ENCODE results near the gene LGR4. TPM values are rescaled to one million over a fixed set of nuclear protein-coding genes. Genes with fewer than 3 reads are reported as not detected.

LGR4 gene
- total RNA-seq, 4 donors from 2014 or later, result 5.5 to 37.6 (median 11.8) TPM

DNA sequence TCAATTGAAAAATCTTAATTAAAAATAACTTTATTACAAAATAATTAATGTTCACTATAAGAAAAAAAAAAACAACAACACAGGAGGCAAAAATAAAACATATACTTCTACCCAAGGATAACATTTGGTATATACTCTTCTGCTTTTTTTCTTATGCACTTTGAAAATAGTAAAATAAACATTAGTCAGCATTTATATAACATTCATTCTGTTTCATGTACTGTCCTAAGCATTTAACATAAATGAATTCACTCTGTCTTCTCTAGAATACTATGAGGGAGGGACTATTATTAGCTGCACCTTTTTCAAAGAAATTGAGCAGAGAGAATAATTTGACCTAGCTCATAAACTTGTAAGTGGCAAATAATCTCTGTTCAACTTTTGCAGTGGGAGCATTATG is 61.3 kb downstream of the LGR4 start:
- H3K27me3 ChIP-seq, result no peaks in the 10 kb centered on the region
- H3K4me1 ChIP-seq, result no peaks in the 10 kb centered on the region
- TF ChIP-seq POLR2A (IDR thresholded peaks at IDR 0.05), result no peak
- TF ChIP-seq, protein P1, sequence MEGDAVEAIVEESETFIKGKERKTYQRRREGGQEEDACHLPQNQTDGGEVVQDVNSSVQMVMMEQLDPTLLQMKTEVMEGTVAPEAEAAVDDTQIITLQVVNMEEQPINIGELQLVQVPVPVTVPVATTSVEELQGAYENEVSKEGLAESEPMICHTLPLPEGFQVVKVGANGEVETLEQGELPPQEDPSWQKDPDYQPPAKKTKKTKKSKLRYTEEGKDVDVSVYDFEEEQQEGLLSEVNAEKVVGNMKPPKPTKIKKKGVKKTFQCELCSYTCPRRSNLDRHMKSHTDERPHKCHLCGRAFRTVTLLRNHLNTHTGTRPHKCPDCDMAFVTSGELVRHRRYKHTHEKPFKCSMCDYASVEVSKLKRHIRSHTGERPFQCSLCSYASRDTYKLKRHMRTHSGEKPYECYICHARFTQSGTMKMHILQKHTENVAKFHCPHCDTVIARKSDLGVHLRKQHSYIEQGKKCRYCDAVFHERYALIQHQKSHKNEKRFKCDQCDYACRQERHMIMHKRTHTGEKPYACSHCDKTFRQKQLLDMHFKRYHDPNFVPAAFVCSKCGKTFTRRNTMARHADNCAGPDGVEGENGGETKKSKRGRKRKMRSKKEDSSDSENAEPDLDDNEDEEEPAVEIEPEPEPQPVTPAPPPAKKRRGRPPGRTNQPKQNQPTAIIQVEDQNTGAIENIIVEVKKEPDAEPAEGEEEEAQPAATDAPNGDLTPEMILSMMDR (IDR thresholded peaks at IDR 0.05 in 4 of 5, conservative IDR thresholded peaks at IDR 0.05 in 1 of 5), result no peak
- DNase-seq, result no peak
- H3K9me3 ChIP-seq, result no peaks in the 10 kb centered on the region
- no peak overlapping the region for H3K27ac ChIP-seq
- ATAC-seq, result no peak
- no peaks in the 10 kb centered on the region for H3K36me3 ChIP-seq
- intact Hi-C loops (cut with DNase I; ENCODE audit: low total_unique reads) (no loop called here), in situ Hi-C loops (cut with MboI; ENCODE audit: low sequenced_read_pairs in 4 of 4) (no loop called here)
- H3K4me3 ChIP-seq, result no peak overlapping the region

DNA sequence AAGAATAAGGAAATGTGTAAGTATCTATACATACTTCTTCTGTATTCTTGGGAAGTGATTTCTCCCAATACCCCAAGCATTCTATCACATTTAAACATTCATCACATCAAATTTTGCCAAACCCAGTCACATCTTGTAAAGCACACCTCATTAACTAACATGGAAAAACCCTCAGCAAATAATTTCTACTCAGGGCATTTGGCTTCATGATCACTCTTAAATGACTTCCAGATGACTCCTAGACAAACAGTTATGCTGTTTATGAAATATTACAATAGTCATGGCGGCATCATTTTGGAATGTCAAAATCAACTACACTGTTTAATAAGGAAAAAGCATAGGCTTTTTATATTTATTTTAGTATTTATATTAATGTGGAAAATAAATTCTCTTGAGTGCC is 62.3 kb downstream of the LGR4 start:
- no peak for TF ChIP-seq POLR2A (IDR thresholded peaks at IDR 0.05)
- TF ChIP-seq, protein P1 (IDR thresholded peaks at IDR 0.05 in 4 of 5, conservative IDR thresholded peaks at IDR 0.05 in 1 of 5), result no peak
- ATAC-seq (no peak), DNase-seq (no peak)
- H3K4me1 ChIP-seq, result peaks cover 0 to 4% of the 10 kb centered on the region in 2 donors
- in situ Hi-C loops (cut with MboI; ENCODE audit: low sequenced_read_pairs in 4 of 4), result no loop called here
- intact Hi-C loops (cut with DNase I; ENCODE audit: low total_unique reads), result no loop called here
- H3K27ac ChIP-seq, result no peak overlapping the region
- H3K27me3 ChIP-seq, result no peaks in the 10 kb centered on the region
- no peak overlapping the region for H3K4me3 ChIP-seq
- H3K9me3 ChIP-seq, result no peaks in the 10 kb centered on the region
- H3K36me3 ChIP-seq, result no peaks in the 10 kb centered on the region

DNA sequence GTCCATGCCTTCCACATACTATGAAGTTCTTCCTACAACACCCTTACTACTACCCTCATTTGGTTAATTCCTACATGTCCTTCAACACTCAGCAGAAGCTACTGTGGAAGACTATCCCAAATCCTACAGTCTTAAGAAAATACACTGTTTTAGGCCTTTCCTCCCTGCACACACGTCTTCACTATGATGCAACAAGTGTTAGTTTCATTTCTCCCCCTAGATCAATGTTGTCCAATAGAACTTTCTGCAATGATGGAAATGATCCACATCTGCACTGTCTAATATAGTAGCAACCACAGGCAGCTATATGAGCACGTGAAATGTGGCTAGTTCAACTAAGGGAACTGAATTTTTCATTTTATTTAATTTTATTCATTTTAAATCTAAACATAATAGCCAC is 62.8 kb downstream of the LGR4 start:
- no peak for TF ChIP-seq POLR2A (IDR thresholded peaks at IDR 0.05)
- TF ChIP-seq, protein P1 (IDR thresholded peaks at IDR 0.05 in 4 of 5, conservative IDR thresholded peaks at IDR 0.05 in 1 of 5), result no peak
- Histone ChIP-seq H3K36me3 (no peaks in the 10 kb centered on the region), H3K4me3 (no peak overlapping the region), H3K9me3 (no peaks in the 10 kb centered on the region), H3K4me1 (peaks cover 0 to 6% of the 10 kb centered on the region in 2 donors), H3K27ac (no peak overlapping the region), H3K27me3 (no peaks in the 10 kb centered on the region)
- DNase-seq (no peak), ATAC-seq (no peak)
- intact Hi-C loops (cut with DNase I; ENCODE audit: low total_unique reads) (no loop called here), in situ Hi-C loops (cut with MboI; ENCODE audit: low sequenced_read_pairs in 4 of 4) (no loop called here)

DNA sequence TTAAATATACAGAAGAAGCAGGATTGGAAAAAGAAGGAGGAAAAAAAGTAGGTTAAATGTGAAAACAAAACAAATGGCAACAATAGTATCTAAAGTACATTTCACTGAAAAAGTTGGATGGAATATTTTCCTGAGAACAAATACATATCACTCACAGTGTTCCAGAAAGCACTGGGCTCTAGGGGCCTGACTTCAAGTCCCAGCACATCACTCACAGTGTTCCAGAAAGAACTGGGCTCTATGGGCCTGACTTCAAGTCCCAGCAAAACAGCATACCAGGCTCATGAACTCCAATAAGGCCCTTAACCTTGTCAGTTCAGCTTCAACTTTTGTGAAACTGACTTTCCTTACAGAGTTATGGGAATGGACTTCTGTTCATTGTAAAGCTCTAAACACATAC is 63.5 kb downstream of the LGR4 start:
- H3K36me3 ChIP-seq, result no peaks in the 10 kb centered on the region
- ATAC-seq (no peak), DNase-seq (no peak)
- no peak overlapping the region for H3K27ac ChIP-seq
- no peaks in the 10 kb centered on the region for H3K27me3 ChIP-seq
- H3K4me3 ChIP-seq, result no peak overlapping the region
- in situ Hi-C loops (cut with MboI; ENCODE audit: low sequenced_read_pairs in 4 of 4), result no loop called here
- intact Hi-C loops (cut with DNase I; ENCODE audit: low total_unique reads), result no loop called here
- no peaks in the 10 kb centered on the region for H3K9me3 ChIP-seq
- TF ChIP-seq, protein P1 (IDR thresholded peaks at IDR 0.05 in 4 of 5, conservative IDR thresholded peaks at IDR 0.05 in 1 of 5), result no peak
- TF ChIP-seq POLR2A (IDR thresholded peaks at IDR 0.05), result no peak
- peaks cover 0 to 6% of the 10 kb centered on the region in 2 donors for H3K4me1 ChIP-seq

DNA sequence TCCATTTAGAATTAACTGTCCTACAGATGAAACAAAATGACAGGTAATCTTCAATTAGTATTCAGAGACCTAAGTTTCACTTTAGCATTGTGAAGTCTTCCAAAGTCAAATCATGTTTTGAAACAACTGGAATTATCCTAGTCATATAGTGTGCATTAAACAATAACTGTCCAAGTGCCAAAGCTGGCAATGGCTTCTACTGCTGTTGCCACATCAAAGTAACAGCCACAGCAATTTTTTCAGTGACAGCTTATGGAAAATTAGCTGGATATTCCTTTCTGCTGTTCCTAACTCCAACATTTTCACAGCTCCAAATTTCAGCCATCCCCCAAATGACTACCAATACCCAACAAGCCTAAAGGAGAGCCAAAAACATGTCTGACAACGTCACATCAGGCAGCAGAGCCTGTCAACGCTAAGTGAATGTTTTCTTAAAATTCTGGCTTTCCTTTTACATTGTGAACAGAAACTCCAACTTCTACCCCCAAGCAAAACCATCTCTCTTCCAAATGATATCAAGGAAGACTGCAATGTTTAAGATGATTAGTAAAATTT is 64.3 kb downstream of the LGR4 start:
- Histone ChIP-seq H3K9me3 (no peaks in the 10 kb centered on the region), H3K4me1 (peaks cover 0 to 6% of the 10 kb centered on the region in 2 donors), H3K27ac (no peak overlapping the region), H3K27me3 (no peaks in the 10 kb centered on the region), H3K36me3 (no peaks in the 10 kb centered on the region), H3K4me3 (no peak overlapping the region)
- ATAC-seq (no peak), DNase-seq (no peak)
- intact Hi-C loops (cut with DNase I; ENCODE audit: low total_unique reads), result no loop called here
- no peak for TF ChIP-seq POLR2A (IDR thresholded peaks at IDR 0.05)
- TF ChIP-seq, protein P1 (IDR thresholded peaks at IDR 0.05 in 4 of 5, conservative IDR thresholded peaks at IDR 0.05 in 1 of 5), result no peak
- in situ Hi-C loops (cut with MboI; ENCODE audit: low sequenced_read_pairs in 4 of 4), result no loop called here
